Ascending aorta (tissue), 2 donors: ENCODE measurements around the gene GDAP2. TPM values are rescaled to one million over a fixed set of nuclear protein-coding genes. Genes with fewer than 3 reads are reported as not detected.

Experiments used
- DNase-seq, 2 donors: peaks; one replicate each; pipeline ENCODE4 v3.0.0-alpha.2; 2019; ENCODE audit warnings: low spot score in 2 of 2
- H3K27ac ChIP-seq, 2 donors: fragments of 200-600 bp; sonication (generic); one replicate each; pipeline ENCODE4 v1.5.1; 2016 to 2017; ENCODE audit warnings: mild to moderate bottlenecking in 1 of 2
- H3K27me3 ChIP-seq: fragments of 200-600 bp; sonication (generic); one replicate; pipeline ENCODE4 v1.5.1; 2017
- H3K36me3 ChIP-seq, 2 donors: fragments of 200-600 bp; sonication (generic); one replicate each; pipeline ENCODE4 v1.5.1; 2016
- H3K4me1 ChIP-seq, 2 donors: fragments of 200-600 bp; sonication (generic); one replicate each; pipeline ENCODE4 v1.5.1; 2016 to 2017; ENCODE audit warnings: mild to moderate bottlenecking in 1 of 2
- H3K4me3 ChIP-seq, 2 donors: fragments of 200-600 bp; sonication (generic); one replicate each; pipeline ENCODE4 v1.5.1; 2016 to 2017; ENCODE audit warnings: mild to moderate bottlenecking in 1 of 2
- H3K9me3 ChIP-seq, 2 donors: fragments of 200-600 bp; sonication (generic); one replicate each; pipeline ENCODE4 v1.5.1; 2016
- intact Hi-C: fragments of 100-400 bp; cut with DNase I; formaldehyde crosslinking; loops from one replicate; pipeline ENCODE4 v1.15.1; 2023
- total RNA-seq: library from RNA; depleted of rRNA; stranded (reverse); fragments of >200 nt; gene quantifications from one replicate; pipeline ENCODE4 v1.1.0, GENCODE V29; 2016
- TF ChIP-seq, protein P1 (sequence below), 3 experiments: fragments of 200-600 bp in 2 of 3; fragments of 450-650 bp in 1 of 3; sonication (generic) in 2 of 3; IDR thresholded peaks; one replicate each; pipeline ENCODE4 v1.5.1; 2016 to 2019; ENCODE audit warnings: antibody characterized with exemption in 3 of 3, mild to moderate bottlenecking in 1 of 3, moderate library complexity in 1 of 3

GDAP2 gene, protein sequence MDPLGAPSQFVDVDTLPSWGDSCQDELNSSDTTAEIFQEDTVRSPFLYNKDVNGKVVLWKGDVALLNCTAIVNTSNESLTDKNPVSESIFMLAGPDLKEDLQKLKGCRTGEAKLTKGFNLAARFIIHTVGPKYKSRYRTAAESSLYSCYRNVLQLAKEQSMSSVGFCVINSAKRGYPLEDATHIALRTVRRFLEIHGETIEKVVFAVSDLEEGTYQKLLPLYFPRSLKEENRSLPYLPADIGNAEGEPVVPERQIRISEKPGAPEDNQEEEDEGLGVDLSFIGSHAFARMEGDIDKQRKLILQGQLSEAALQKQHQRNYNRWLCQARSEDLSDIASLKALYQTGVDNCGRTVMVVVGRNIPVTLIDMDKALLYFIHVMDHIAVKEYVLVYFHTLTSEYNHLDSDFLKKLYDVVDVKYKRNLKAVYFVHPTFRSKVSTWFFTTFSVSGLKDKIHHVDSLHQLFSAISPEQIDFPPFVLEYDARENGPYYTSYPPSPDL
- total RNA-seq, result 9.5 TPM

DNA sequence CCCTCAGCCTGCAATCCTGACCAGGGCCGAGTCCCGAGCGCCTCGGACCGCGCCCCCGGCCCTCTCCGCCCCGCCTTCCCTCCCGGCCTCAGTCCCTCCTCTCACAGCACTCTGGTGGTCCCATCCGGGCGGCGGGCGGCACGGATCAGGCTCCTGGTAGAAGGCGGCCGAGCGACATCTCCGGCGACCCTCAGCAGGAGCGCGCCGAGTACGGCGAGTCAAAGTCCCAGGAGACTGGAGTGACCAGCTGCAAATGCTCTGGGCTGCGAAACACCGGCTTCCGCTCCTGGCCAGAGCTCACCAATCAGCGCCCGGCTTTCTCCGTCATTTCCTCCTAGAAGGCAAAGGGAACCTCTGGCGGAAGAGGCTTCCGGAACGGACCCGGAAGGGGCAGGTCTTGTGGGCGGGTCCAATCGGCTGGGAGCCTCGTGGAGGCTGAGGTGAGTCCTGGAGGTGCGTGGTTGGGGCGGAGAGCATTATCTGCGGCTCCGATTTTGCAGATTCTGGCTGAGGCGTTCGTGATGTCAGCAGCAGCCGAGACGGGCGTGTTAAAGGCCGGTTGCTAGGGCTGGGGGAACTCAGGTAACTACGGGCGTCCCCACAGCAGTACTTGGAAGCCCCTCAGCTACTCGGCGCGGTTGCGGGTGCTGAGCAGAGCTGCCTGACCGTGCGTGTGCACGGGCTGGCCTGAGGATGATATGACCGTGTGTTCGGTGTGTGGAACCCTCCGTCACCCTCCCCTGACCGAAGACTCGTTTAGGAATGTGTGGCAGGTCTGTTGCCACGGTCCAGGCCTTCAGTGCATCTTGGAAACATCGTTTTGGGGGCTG lies at the start of gene GDAP2, which contains the start of gene WDR3:
TSS of gene GDAP2 (minus strand) at position 279 of the 830 bp plus-strand sequence. CDS start 9,264 bp downstream, outside the sequence.
TSS of gene WDR3 (plus strand) at position 397 of the 830 bp plus-strand sequence. CDS start 3,581 bp downstream, outside the sequence.
- peaks cover 6 to 16% of the 10 kb centered on the region in 2 donors for H3K4me1 ChIP-seq
- H3K27me3 ChIP-seq, result no peaks in the 10 kb centered on the region
- intact Hi-C loops, result loop anchor here (5.0 kb wide), 2 partner anchors 322 to 562 kb away; partner anchors contain the start of genes MAN1A2 and TENT5C
- H3K9me3 ChIP-seq, result no peaks in the 10 kb centered on the region
- peak; percentile 83 to 98 for DNase-seq
- peak within 1 kb of the TSS; percentile 86 to 95 for H3K27ac ChIP-seq
- TF ChIP-seq, protein P1, sequence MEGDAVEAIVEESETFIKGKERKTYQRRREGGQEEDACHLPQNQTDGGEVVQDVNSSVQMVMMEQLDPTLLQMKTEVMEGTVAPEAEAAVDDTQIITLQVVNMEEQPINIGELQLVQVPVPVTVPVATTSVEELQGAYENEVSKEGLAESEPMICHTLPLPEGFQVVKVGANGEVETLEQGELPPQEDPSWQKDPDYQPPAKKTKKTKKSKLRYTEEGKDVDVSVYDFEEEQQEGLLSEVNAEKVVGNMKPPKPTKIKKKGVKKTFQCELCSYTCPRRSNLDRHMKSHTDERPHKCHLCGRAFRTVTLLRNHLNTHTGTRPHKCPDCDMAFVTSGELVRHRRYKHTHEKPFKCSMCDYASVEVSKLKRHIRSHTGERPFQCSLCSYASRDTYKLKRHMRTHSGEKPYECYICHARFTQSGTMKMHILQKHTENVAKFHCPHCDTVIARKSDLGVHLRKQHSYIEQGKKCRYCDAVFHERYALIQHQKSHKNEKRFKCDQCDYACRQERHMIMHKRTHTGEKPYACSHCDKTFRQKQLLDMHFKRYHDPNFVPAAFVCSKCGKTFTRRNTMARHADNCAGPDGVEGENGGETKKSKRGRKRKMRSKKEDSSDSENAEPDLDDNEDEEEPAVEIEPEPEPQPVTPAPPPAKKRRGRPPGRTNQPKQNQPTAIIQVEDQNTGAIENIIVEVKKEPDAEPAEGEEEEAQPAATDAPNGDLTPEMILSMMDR (IDR thresholded peaks at IDR 0.05), result no peak
- peak within 1 kb of the TSS; percentile 82 to 91 for H3K4me3 ChIP-seq
- H3K36me3 ChIP-seq, result no peaks in the 10 kb centered on the region

DNA sequence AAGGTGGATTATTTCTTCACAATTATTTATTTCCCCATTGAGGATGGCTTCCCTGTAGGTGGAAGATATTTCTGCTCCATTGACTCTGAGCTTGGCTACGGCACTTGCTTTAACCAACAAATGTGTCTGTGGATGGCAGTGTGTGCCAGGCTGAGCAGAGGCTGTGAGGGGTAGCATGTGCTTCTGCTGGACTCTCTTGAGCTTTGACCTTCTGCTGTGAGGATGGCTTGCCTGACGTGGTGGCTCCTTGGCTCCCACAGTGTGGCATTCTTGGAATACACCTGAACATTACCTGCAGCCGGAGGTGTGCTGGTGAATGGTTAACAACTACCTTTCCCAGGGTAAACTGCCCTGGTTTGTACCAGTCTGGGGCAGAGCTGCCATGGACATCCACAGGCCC lies 47.0 kb upstream of the GDAP2 start:
- Histone ChIP-seq H3K4me1 (no peaks in the 10 kb centered on the region), H3K9me3 (no peaks in the 10 kb centered on the region), H3K27ac (no peak overlapping the region), H3K27me3 (no peaks in the 10 kb centered on the region), H3K36me3 (no peaks in the 10 kb centered on the region), H3K4me3 (no peak overlapping the region)
- intact Hi-C loops, result no loop called here
- TF ChIP-seq, protein P1 (IDR thresholded peaks at IDR 0.05), result no peak
- no peak for DNase-seq

DNA sequence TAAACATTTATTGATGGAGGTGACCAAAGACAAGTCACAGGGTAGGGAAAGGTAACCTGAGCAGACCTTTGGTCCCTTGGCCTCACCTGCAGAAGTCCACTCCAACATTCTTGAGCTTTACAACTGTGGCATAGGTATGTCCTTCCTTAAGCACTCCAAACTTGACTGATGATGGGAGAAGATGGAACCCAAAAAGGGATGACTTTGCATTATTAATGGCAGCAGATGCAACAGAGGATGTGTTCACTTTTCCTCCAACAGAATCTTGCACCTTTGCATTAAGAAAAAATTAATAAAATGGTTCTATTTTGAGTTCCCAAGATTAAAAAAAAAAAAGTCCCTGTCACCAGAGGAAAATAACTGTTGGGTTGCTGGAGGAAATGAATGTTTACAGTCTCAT lies 42.4 kb upstream of the GDAP2 start:
- TF ChIP-seq, protein P1 (IDR thresholded peaks at IDR 0.05), result no peak
- no peak overlapping the region for H3K27ac ChIP-seq
- H3K4me3 ChIP-seq, result no peak overlapping the region
- no peaks in the 10 kb centered on the region for H3K9me3 ChIP-seq
- no peaks in the 10 kb centered on the region for H3K27me3 ChIP-seq
- H3K4me1 ChIP-seq, result no peaks in the 10 kb centered on the region
- intact Hi-C loops, result no loop called here
- no peaks in the 10 kb centered on the region for H3K36me3 ChIP-seq
- no peak for DNase-seq

DNA sequence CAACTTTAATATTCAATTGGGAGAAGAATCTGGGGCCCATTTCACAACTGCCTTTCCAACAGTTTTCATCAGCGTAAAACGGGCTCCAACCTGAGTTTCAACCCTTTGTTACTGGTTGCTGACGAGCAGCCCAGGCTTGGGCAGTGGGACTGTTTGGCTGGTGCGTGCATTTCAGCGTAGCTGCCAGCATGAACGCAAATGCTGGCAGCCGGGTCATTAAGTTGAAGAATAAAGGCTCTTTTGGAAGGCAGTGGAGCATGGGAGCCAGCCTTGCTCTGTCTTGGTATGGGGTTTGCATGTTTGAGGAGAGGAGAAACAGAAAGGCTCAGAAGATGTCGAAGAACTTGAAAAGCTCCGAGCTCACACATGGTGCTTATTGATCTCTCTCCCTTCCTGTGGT lies 40.8 kb upstream of the GDAP2 start:
- TF ChIP-seq, protein P1 (IDR thresholded peaks at IDR 0.05), result no peak
- intact Hi-C loops, result no loop called here
- Histone ChIP-seq H3K36me3 (no peaks in the 10 kb centered on the region), H3K4me1 (no peaks in the 10 kb centered on the region), H3K27me3 (no peaks in the 10 kb centered on the region), H3K4me3 (no peak overlapping the region), H3K27ac (no peak overlapping the region), H3K9me3 (no peaks in the 10 kb centered on the region)
- no peak for DNase-seq

DNA sequence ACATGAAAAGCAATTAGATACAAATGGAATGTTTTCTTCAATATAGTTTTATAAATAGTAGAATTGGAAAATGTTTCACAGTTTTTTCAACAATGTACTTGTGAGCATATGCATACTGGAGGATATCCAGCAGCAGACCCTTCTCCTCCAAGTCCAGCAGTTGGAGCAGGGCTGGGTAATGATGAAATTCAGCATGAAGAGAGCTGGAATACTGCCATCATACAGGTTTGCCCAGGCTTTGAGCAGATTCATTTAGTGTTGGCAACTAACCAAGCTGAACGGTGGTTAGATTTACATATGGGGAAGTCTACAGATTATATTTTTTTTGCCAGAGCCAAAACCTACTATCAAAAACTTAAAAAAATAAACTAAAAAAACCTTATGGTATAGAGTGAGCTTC lies 38.5 kb upstream of the GDAP2 start:
- intact Hi-C loops, result no loop called here
- Histone ChIP-seq H3K4me1 (no peaks in the 10 kb centered on the region), H3K27ac (no peak overlapping the region), H3K36me3 (no peaks in the 10 kb centered on the region), H3K4me3 (no peak overlapping the region), H3K27me3 (no peaks in the 10 kb centered on the region), H3K9me3 (no peaks in the 10 kb centered on the region)
- TF ChIP-seq, protein P1 (IDR thresholded peaks at IDR 0.05), result no peak
- DNase-seq, result no peak
